ENCODE results near the gene PIP4K2A. TPM values are rescaled to one million over a fixed set of nuclear protein-coding genes. Genes with fewer than 3 reads are reported as not detected.

PIP4K2A gene
- total RNA-seq, 1 donor from 2014 or later: 34.9 TPM

- Histone ChIP-seq H3K27me3 (no peaks in the 10 kb centered on the region), H3K36me3 (no peaks in the 10 kb centered on the region), H3K9me3 (no peaks in the 10 kb centered on the region), H3K4me3 (no peak overlapping the region), H3K4me1 (peaks cover 5 to 43% of the 10 kb centered on the region in 2 donors), H3K27ac (peak overlapping the region; percentile 35 to 58)
- TF ChIP-seq, protein P1, sequence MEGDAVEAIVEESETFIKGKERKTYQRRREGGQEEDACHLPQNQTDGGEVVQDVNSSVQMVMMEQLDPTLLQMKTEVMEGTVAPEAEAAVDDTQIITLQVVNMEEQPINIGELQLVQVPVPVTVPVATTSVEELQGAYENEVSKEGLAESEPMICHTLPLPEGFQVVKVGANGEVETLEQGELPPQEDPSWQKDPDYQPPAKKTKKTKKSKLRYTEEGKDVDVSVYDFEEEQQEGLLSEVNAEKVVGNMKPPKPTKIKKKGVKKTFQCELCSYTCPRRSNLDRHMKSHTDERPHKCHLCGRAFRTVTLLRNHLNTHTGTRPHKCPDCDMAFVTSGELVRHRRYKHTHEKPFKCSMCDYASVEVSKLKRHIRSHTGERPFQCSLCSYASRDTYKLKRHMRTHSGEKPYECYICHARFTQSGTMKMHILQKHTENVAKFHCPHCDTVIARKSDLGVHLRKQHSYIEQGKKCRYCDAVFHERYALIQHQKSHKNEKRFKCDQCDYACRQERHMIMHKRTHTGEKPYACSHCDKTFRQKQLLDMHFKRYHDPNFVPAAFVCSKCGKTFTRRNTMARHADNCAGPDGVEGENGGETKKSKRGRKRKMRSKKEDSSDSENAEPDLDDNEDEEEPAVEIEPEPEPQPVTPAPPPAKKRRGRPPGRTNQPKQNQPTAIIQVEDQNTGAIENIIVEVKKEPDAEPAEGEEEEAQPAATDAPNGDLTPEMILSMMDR (IDR thresholded peaks at IDR 0.05): no peak
- DNase-seq (ENCODE audit: low spot score in 2 of 2): no peak
- intact Hi-C loops (cut with DNase I): no loop called here
Measured at GRCh38 chr10:22618078-22618785, 96.1 kb downstream of the PIP4K2A start.

DNA sequence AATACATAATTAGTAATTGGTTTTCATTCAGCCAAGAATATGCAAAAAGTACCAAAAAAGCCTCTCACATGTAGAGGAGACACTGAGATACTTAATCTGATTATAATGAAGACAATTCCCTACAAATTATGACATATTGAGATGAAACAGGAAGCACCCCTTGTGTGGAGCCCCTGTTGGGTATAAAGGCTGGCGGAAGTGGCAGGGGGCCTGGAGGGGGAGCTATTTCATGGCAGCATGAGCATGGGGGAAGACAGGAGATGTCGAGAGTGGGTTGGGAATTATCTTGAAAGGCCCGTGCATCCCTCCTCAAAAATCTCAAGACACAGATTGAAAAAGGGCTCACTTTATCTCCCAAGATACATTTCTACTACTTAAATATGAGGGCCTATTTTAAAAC lies 96.9 kb downstream of the PIP4K2A start:
- no peaks in the 10 kb centered on the region for H3K27me3 ChIP-seq
- peak overlapping the region; percentile 22 to 58 for H3K27ac ChIP-seq
- intact Hi-C loops (cut with DNase I): no loop called here
- peaks cover 5 to 43% of the 10 kb centered on the region in 2 donors for H3K4me1 ChIP-seq
- no peak overlapping the region for H3K4me3 ChIP-seq
- H3K9me3 ChIP-seq: no peaks in the 10 kb centered on the region
- no peak for DNase-seq (ENCODE audit: low spot score in 2 of 2)
- no peaks in the 10 kb centered on the region for H3K36me3 ChIP-seq
- TF ChIP-seq, protein P1 (IDR thresholded peaks at IDR 0.05): no peak

GRCh38 chr10:22617051-22617450 lies 97.3 kb downstream of the PIP4K2A start:
- Histone ChIP-seq H3K4me3 (no peak overlapping the region), H3K4me1 (peaks cover 5 to 43% of the 10 kb centered on the region in 2 donors), H3K27me3 (no peaks in the 10 kb centered on the region), H3K36me3 (no peaks in the 10 kb centered on the region), H3K27ac (peak overlapping the region in 1 of 2 donors; percentile 22), H3K9me3 (no peaks in the 10 kb centered on the region)
- DNase-seq (ENCODE audit: low spot score in 2 of 2): no peak
- intact Hi-C loops (cut with DNase I): no loop called here
- TF ChIP-seq, protein P1 (IDR thresholded peaks at IDR 0.05): no peak

GRCh38 chr10:22615819-22616499 lies 98.4 kb downstream of the PIP4K2A start:
- H3K4me3 ChIP-seq: no peak overlapping the region
- no peak for DNase-seq (ENCODE audit: low spot score in 2 of 2)
- no peaks in the 10 kb centered on the region for H3K27me3 ChIP-seq
- peak overlapping the region in 1 of 2 donors; percentile 29 for H3K27ac ChIP-seq
- TF ChIP-seq, protein P1 (IDR thresholded peaks at IDR 0.05): no peak
- no peaks in the 10 kb centered on the region for H3K9me3 ChIP-seq
- peaks cover 3 to 35% of the 10 kb centered on the region in 2 donors for H3K4me1 ChIP-seq
- peaks cover 0 to 8% of the 10 kb centered on the region in 2 donors for H3K36me3 ChIP-seq
- intact Hi-C loops (cut with DNase I): no loop called here

DNA sequence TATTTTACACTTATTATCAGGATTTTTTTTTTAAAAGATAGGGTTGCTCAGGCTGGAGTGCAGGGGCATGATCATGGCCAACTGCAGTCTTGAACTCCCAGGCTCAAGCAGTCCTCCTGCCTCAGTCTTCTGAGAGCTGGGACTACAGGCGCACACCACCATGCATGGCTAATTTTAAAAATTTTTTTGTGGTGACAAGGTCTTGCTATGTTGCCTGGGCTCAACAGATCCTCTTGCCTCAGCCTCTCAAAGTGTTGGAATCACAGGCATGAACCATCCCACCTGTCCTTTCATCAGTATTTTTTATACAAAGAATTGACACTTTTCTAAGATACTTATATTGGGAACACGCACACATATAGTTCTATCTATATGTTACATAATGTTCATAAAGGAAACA lies 99.3 kb downstream of the PIP4K2A start:
- intact Hi-C loops (cut with DNase I): no loop called here
- no peaks in the 10 kb centered on the region for H3K9me3 ChIP-seq
- TF ChIP-seq, protein P1 (IDR thresholded peaks at IDR 0.05): no peak
- no peak overlapping the region for H3K4me3 ChIP-seq
- no peak for DNase-seq (ENCODE audit: low spot score in 2 of 2)
- H3K27ac ChIP-seq: no peak overlapping the region
- H3K27me3 ChIP-seq: no peaks in the 10 kb centered on the region
- H3K4me1 ChIP-seq: peaks cover 0 to 26% of the 10 kb centered on the region in 2 donors
- peaks cover 0 to 8% of the 10 kb centered on the region in 2 donors for H3K36me3 ChIP-seq
